Limb (tissue), 2 donors: ENCODE measurements around the gene SESN1.
"Not testable (repeated sequence)": the region's sequence is repeated elsewhere in the genome, so short reads cannot be mapped to it uniquely, and the experiment has no call there.

Experiments used
- DNase-seq, 2 donors: peaks; one replicate each; pipeline ENCODE4 v3.0.0-alpha.2; 2016; ENCODE audit errors: extremely low spot score in 2 of 2

The SESN1 gene

GRCh38 chr6:109001291-109001894 lies 93.3 kb downstream of the SESN1 start:
- peak in 1 of 2 donors; percentile 48 for DNase-seq

GRCh38 chr6:109000289-109000688 lies 94.4 kb downstream of the SESN1 start:
- no peak for DNase-seq

DNA sequence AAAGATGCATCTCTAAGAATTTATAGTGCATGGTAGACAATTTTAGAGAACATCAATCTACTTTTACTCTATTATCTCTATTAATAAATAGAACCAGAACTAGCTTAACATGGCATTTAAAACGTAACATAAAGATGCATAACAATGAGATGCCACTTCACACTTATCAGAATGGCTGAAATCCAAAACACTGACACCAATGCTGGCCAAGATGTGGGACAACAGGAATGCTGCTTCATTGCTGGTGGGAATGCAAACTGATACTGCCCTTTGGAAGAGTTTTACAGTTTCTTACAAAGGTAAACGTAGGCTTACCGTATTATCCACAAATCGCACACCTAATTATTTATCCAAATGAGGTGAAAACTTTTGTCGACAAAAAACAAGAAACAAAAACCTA lies 95.2 kb downstream of the SESN1 start:
- no peak for DNase-seq

DNA sequence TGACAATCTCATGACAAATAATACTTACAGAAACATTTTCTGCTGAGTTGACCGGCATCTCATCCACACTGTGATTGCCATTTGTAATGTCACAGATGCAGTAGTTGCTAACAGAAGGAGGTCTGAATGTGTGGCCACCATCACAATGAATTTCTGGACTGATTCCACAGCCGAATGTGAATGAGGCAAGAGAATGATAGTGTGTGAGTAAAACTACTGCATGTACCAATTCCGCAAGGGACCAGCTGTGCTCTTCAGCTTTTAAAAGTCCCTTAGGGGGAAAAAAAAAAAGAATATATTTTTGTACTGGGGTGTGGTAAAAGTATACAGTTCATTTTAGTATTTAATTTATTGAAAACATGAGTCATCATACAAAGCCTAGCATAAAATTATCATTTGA lies 96.2 kb downstream of the SESN1 start:
- no peak for DNase-seq

GRCh38 chr6:108996208-108996607 lies 98.4 kb downstream of the SESN1 start:
- DNase-seq = no peak

DNA sequence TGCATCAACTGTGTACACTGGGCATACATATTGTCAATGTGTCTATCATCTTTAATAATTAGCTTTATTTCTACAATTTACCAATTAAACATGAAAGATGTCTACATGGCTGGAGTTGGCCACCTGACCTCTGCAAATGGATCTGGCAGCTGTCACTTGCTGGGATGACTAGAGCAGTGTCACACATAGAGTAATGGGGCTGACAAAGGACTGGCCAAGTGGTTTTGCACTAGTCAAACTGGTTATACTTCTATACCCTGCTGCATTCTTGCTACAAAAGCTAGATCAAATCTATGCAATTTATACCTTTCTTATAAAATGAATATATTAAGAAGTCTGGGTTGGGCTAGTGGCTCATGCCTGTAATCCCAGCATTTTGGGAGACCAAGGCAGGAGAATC lies 99.3 kb downstream of the SESN1 start:
- no peak for DNase-seq

DNA sequence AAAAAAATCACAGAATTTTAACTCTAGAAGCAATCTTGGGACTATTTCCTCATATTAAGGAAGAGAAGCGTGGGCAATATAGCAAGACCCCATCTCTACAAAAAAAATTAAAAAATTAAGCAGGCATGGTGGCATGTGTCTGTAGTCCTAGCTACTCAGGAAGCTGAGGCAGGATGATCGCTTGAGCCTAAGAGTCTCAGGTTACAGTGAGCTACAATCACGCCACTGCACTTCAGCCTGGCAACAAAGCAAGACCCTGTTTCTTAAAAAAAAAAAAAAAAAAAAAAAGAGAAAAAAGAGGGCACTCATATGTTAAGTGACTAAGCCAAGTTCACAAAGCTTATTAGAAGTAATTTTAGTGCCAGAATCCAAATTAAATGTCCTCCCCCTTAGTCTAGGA lies 100.8 kb downstream of the SESN1 start:
- no peak for DNase-seq

DNA sequence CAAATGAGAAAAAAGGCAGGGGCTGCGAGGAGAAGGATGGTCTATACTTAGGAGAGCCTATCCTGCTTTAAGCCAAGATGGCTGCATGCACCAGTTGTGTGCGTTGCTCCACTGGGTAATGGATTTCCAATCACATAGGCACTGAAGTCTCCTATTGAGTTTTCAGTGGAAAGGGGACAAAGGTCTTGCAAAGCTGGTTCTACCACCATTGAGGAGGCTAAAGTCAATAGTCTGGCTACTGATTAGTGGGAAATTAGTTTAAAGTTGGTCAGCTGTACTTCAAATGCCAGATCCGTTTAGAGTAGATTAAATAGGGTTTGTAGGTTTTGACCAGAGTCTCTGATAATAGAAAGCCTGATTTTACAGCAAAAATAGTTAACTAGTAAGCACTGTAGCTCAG lies 104.9 kb downstream of the SESN1 start:
- no peak for DNase-seq

- DNase-seq = no peak
Observed at GRCh38 chr6:108988765-108989164, 105.9 kb downstream of the SESN1 start.

GRCh38 chr6:108988296-108988695 lies 106.3 kb downstream of the SESN1 start:
- DNase-seq = no peak

DNA sequence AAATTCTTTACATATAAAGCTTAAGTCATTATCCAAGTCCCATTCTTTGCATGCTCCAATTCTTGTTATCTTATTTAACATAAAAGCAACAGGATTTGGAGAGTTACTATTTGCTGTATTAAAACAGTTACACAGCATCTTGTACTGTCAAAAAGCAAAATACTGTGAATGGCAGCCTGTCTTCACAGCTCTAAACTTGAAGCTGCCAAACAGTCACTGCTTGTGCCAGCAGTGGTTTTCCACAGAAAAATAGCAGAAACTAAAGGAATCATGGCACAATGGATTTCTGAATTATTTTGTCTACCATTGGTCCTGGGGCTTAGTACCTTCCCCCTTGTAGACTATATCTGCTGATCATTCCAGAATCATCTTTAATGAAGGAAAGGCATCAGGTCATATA lies 107.5 kb downstream of the SESN1 start:
- no peak for DNase-seq

DNA sequence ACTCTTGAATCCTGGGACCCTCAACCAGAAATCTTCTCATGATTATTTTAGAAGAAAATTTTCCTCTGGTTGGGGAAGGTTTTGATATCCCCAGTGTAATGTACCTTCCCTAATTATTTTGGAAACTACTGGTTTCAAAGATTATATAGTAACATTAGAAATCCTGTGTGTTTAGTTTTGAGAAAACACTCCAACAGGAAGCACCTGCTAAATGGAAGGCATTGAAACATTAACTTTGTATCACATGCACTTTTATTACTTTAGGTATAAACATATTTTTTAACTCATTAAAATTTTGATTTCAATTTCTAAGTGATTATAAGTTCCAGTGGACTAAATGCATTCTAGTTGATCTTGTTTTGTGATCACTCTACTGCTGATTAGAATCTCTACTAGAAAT lies 109.3 kb downstream of the SESN1 start:
- DNase-seq = no peak

GRCh38 chr6:108983151-108983550 lies 111.5 kb downstream of the SESN1 start:
- no peak for DNase-seq

DNA sequence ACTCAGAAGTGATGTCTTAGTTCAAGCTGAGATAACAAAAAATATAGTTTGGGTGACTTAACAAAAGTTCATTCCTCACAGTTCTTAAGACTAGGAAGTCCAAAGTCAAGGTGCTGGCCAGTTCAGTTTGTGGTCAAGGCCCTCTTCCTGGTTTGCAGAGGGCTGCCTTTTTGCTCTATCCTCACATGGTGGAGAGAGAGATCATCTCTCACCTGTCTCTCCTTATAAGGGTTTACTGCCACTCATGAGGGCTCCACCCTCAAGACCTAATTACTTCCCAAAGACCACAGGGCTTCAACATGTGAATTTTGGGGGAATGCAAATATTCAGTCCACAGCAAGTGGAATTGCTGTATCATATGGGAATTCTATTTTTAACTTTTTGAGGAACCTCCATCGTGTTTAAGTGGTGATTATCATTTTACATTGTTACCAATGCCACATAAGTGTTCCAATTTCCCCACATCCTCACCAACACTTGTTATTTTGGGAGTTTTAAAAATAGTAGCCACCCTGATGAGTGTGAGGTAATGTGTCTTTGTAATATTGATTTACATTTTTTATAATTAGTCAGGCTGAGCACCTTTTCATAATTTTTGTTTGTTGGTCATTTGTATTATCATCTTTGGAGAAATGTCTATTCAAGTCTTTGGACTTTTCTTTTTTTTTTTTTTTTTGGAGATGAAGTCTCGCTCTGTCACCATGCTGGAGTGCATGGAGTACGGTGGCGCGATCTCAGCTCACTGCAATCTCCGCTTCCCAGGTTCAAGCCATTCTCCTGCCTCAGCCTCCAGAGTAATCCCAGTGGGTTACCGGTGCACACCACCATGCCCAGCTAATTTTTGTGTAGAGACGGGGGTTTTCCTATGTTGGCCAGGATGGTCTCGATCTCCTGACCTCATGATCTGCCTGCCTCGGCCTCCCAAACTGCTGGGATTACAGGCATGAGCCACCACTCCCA lies 112.2 kb downstream of the SESN1 start:
- no peak for DNase-seq

- not testable (repeated sequence) for DNase-seq
Observed at GRCh38 chr6:108978638-108979037, 116.0 kb downstream of the SESN1 start.

DNA sequence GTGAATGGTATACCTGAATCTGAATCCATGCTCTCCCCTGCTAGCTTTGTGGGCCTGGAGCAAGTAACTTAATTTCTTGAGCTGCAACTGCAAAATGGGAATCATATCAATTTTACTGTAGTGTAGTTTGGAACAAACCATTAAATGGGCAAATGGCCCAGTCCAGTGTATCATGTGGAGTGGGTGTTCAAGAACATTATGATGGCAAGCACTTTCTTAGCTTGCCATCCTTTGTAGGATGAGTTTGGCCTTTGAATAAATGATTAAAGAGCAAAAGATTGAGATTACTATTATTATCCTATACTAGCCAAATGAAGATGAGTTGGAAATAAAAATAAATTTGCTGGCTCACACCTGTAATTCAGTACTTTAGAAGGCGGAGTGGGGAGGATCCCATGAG lies 120.4 kb downstream of the SESN1 start:
- DNase-seq = no peak

DNA sequence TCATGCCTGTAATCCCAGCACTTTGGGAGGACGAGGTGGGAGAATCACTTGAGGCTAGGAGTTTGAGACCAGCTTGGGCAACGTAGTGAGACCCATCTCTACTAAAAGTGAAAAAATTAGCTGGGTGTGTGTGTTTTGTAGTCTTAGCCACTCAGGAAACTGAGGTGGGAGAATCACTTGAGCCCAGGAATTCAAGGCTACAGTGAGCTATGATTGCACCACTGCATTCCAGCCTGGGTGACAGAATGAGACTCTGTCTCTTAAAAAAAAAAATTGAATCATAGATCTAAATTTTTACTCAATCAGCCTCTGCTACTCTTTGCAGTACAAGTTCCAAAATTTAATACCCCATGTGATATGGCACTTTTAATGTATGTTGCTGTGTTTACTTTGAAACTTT lies 124.9 kb downstream of the SESN1 start:
- DNase-seq = no peak

- DNase-seq = no peak
Observed at GRCh38 chr6:108968325-108969316, 126.0 kb downstream of the SESN1 start.

DNA sequence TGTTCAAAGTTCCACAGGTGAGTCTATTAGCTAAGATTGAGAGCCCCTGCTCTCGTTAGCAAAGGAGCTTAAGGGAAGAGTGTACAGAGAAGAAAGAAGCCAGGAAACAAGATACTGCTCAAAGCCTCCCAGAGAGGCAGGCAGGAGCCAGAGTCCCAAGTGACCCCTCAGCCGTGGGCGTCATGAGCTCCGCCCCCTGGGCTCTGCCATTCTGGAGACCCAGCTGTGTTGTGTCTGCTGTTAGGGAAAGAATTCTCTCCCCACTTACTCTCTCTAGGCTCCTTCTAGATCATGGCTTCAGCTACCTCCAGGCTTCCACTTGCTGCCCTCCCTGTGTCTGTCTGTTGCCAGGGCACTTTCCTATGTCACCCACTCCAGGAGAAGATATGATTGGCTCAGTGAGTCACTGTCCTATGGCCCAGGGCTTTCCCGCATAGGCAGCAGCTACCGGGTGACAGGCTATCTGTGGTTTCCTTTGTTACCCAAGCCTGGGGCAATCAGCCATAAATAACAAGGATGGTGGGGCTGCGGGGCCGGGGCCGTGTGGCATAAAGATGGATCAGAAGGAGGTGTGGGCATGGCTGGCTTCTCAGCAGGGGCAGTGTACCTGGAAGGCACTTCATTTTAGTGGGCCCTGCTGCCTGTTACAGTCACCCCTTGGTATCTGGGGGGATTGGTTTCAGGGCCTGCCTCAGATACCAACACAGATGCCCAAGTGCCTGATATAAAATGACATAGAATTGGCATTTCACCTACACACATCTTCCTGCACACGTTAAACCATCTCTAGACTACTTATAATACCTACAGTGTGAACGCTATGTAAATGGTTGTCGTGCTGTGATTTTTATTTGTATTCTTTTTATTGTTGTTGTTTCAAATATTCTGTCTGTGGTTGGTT lies 127.5 kb downstream of the SESN1 start:
- no peak for DNase-seq

- no peak for DNase-seq
Observed at GRCh38 chr6:108966251-108966650, 128.4 kb downstream of the SESN1 start.

- no peak for DNase-seq
Observed at GRCh38 chr6:108961985-108962384, 132.7 kb downstream of the SESN1 start.
